ENCODE data around the gene KLK10. TPM values are rescaled to one million over a fixed set of nuclear protein-coding genes. Genes with fewer than 3 reads are reported as not detected.

KLK10 gene
- not detected in 2 replicates for total RNA-seq (2021)
- Bru-seq, nascent RNA = not detected
- BruChase-seq, experiment 1, labeled RNA remaining after a 2-hour chase = percentile 10 among the genes with signal in this experiment
- BruChase-seq, experiment 2, labeled RNA remaining after a 6-hour chase = not detected
- long read RNA-seq = 0 reads

GRCh38 chr19:51019544-51019925 is at the start of gene KLK10:
TSS of gene KLK10 (minus strand) at chr19:51019709. CDS start at chr19:51019130, 579 bp downstream.
- peaks cover 71% of the 10 kb centered on the region for H3K27me3 ChIP-seq (replicated peaks; ENCODE audit: insufficient read depth, low read depth, low read length, poor library complexity)
- intact Hi-C loops (cut with micrococcal nuclease; ENCODE audit: unreplicated experiment) = loop anchor here (10.0 kb wide), 1 partner anchor 315 kb away; no protein-coding TSS in a partner anchor
- BruUV-seq (replicated peaks) = no TSS peak
- ChIA-PET POLR2A (ENCODE audit: low non-redundant PET) (interaction anchor here (0.6 kb wide), 1 partner anchor 36 kb away, joined by 4 read pairs; the partner anchor contains the start of gene KLK7), CTCF (no interaction called here)
- no peaks in the 10 kb centered on the region for H3K9me3 ChIP-seq (ENCODE audit: low read depth, low read length, poor library complexity, severe bottlenecking)
- H3K36me3 ChIP-seq (ENCODE audit: insufficient read depth, low read length, poor library complexity, severe bottlenecking) = no peaks in the 10 kb centered on the region
- H3K4me3 ChIP-seq (ENCODE audit: low read depth, low read length, poor library complexity, severe bottlenecking) = peak within 1 kb of the TSS; percentile 4
- no peak within 1 kb of the TSS for H3K27ac ChIP-seq (ENCODE audit: low read depth, low read length, poor library complexity, severe bottlenecking)
- no peak for TF ChIP-seq CTCF (conservative IDR thresholded peaks at IDR 0.05; ENCODE audit: low read depth, low read length)
- TF ChIP-seq EZH2 (IDR thresholded peaks at IDR 0.05; ENCODE audit: borderline replicate concordance, low read depth, low read length, poor library complexity, severe bottlenecking) = peak; percentile 17
- DNase-seq (ENCODE audit: low spot score) = no peak
- peaks cover 7% of the 10 kb centered on the region for H3K4me1 ChIP-seq (ENCODE audit: insufficient read depth, low read length, poor library complexity, severe bottlenecking)

- CTCF ChIA-PET = no interaction called here
- intact Hi-C loops (cut with micrococcal nuclease; ENCODE audit: unreplicated experiment) = no loop called here
- no peak for TF ChIP-seq CTCF (conservative IDR thresholded peaks at IDR 0.05; ENCODE audit: low read depth, low read length)
- TF ChIP-seq EZH2 (IDR thresholded peaks at IDR 0.05; ENCODE audit: borderline replicate concordance, low read depth, low read length, poor library complexity, severe bottlenecking) = no peak
Measured at GRCh38 chr19:51066393-51067186, 47.1 kb upstream of the KLK10 start.

GRCh38 chr19:51065221-51065960 is 45.9 kb upstream of the KLK10 start:
- no TSS peak for BruUV-seq (replicated peaks)
- no peak for TF ChIP-seq EZH2 (IDR thresholded peaks at IDR 0.05; ENCODE audit: borderline replicate concordance, low read depth, low read length, poor library complexity, severe bottlenecking)
- no peak for TF ChIP-seq CTCF (conservative IDR thresholded peaks at IDR 0.05; ENCODE audit: low read depth, low read length)
- DNase-seq (ENCODE audit: low spot score) = no peak
- intact Hi-C loops (cut with micrococcal nuclease; ENCODE audit: unreplicated experiment) = no loop called here
- Histone ChIP-seq H3K27me3 (replicated peaks; ENCODE audit: insufficient read depth, low read depth, low read length, poor library complexity) (peaks cover 42% of the 10 kb centered on the region), H3K36me3 (ENCODE audit: insufficient read depth, low read length, poor library complexity, severe bottlenecking) (no peaks in the 10 kb centered on the region), H3K4me3 (ENCODE audit: low read depth, low read length, poor library complexity, severe bottlenecking) (no peak overlapping the region), H3K4me1 (ENCODE audit: insufficient read depth, low read length, poor library complexity, severe bottlenecking) (no peaks in the 10 kb centered on the region), H3K9me3 (ENCODE audit: low read depth, low read length, poor library complexity, severe bottlenecking) (no peaks in the 10 kb centered on the region), H3K27ac (ENCODE audit: low read depth, low read length, poor library complexity, severe bottlenecking) (no peak overlapping the region)
- ChIA-PET POLR2A (ENCODE audit: low non-redundant PET) (no interaction called here), CTCF (no interaction called here)

More at GRCh38 chr19:51066393-51067186, 47.1 kb upstream of the KLK10 start:
- Histone ChIP-seq H3K4me3 (ENCODE audit: low read depth, low read length, poor library complexity, severe bottlenecking) (no peak overlapping the region), H3K36me3 (ENCODE audit: insufficient read depth, low read length, poor library complexity, severe bottlenecking) (no peaks in the 10 kb centered on the region), H3K27ac (ENCODE audit: low read depth, low read length, poor library complexity, severe bottlenecking) (no peak overlapping the region), H3K27me3 (replicated peaks; ENCODE audit: insufficient read depth, low read depth, low read length, poor library complexity) (peaks cover 42% of the 10 kb centered on the region), H3K9me3 (ENCODE audit: low read depth, low read length, poor library complexity, severe bottlenecking) (no peaks in the 10 kb centered on the region), H3K4me1 (ENCODE audit: insufficient read depth, low read length, poor library complexity, severe bottlenecking) (no peaks in the 10 kb centered on the region)
- no TSS peak for BruUV-seq (replicated peaks)
- POLR2A ChIA-PET (ENCODE audit: low non-redundant PET) = no interaction called here
- DNase-seq (ENCODE audit: low spot score) = no peak
